Measurements from ENCODE around the gene HNRNPM. TPM values are rescaled to one million over a fixed set of nuclear protein-coding genes. Genes with fewer than 3 reads are reported as not detected.

HNRNPM gene
- total and polyA plus RNA-seq, 3 donors from 2014 or later: 164 to 198 (median 177) TPM

DNA sequence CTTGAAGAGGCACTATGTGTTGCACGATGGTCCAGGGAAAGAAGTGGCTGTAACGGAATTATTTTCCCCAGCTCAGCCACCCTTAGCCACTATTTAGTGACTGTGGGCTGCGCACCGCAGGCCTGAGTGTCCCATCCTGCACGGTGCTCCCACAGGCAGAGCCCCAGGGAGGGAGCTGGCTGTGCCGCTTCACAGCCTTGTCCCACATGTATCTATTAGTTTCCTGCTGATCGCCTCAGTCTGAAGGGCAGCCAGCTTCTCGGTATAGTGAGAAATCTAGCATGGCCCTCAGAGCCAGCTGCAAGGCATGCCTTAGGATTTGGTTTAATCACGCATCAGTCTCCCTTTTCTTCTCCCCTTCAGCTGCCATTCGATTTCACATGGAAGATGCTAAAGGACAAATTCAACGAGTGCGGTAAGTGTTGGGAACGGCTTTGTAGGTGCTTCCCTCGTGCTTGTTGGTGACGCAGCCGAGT is 41.9 kb downstream of the HNRNPM start:
- Histone ChIP-seq H3K4me3 (no peak overlapping the region), H3K27ac (no peak overlapping the region), H3K4me1 (no peaks in the 10 kb centered on the region), H3K27me3 (no peaks in the 10 kb centered on the region), H3K36me3 (ENCODE audit: low read depth, missing control alignments) (no peaks in the 10 kb centered on the region), H3K9me3 (no peaks in the 10 kb centered on the region)
- intact Hi-C loops (cut with DNase I; ENCODE audit: low total_unique reads): no loop called here
- 90 to 91% methylated on average over 15 to 16 of the region's 16 CpGs for WGBS, 2 donors
- no peak for TF ChIP-seq POLR2A (IDR thresholded peaks at IDR 0.05)
- TF ChIP-seq, protein P1, sequence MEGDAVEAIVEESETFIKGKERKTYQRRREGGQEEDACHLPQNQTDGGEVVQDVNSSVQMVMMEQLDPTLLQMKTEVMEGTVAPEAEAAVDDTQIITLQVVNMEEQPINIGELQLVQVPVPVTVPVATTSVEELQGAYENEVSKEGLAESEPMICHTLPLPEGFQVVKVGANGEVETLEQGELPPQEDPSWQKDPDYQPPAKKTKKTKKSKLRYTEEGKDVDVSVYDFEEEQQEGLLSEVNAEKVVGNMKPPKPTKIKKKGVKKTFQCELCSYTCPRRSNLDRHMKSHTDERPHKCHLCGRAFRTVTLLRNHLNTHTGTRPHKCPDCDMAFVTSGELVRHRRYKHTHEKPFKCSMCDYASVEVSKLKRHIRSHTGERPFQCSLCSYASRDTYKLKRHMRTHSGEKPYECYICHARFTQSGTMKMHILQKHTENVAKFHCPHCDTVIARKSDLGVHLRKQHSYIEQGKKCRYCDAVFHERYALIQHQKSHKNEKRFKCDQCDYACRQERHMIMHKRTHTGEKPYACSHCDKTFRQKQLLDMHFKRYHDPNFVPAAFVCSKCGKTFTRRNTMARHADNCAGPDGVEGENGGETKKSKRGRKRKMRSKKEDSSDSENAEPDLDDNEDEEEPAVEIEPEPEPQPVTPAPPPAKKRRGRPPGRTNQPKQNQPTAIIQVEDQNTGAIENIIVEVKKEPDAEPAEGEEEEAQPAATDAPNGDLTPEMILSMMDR (IDR thresholded peaks at IDR 0.05): no peak
- DNase-seq: no peak

DNA sequence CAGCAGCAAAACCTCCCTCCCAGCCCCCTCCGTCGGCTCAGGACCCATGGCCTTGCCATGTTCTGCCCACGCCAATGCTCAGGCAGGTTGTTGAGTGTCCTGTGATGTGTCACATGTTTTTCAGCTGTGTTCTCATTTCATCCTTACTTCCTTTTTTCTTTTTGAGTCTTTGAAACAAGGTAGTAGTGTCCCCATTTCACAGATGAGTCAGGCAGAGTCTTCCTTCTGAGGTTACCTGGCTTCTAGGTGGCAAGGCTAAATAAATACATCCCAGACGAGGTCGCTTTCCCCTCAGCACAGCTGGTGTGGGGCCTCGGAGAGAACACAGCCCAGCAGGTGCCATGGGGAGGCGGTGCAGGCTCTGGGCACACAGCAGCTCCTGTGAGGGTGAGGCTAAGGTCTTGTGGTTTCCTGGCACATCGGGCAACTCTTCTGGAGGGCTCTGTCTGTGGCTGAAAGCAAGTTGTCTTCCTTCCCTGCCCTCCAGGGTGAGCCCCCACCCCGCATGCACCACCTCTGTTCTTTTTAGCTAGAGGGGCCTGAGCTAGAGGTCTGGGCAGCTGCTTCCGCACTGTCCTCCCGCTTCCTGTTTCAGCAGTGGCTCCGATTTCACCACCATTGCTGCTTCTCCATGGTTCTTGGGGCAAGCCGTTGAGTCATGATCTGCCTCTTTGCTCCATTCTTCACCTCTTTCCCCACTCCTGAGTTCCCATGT is 42.5 kb downstream of the HNRNPM start:
- intact Hi-C loops (cut with DNase I; ENCODE audit: low total_unique reads): no loop called here
- TF ChIP-seq, protein P1 (IDR thresholded peaks at IDR 0.05): no peak
- no peak for TF ChIP-seq POLR2A (IDR thresholded peaks at IDR 0.05)
- H3K4me1 ChIP-seq: no peaks in the 10 kb centered on the region
- H3K36me3 ChIP-seq (ENCODE audit: low read depth, missing control alignments): no peaks in the 10 kb centered on the region
- no peaks in the 10 kb centered on the region for H3K27me3 ChIP-seq
- WGBS, 2 donors: 75 to 86% methylated on average over 12 to 13 of the region's 13 CpGs
- H3K27ac ChIP-seq: no peak overlapping the region
- H3K4me3 ChIP-seq: no peak overlapping the region
- DNase-seq: peak; percentile 34
- H3K9me3 ChIP-seq: no peaks in the 10 kb centered on the region

DNA sequence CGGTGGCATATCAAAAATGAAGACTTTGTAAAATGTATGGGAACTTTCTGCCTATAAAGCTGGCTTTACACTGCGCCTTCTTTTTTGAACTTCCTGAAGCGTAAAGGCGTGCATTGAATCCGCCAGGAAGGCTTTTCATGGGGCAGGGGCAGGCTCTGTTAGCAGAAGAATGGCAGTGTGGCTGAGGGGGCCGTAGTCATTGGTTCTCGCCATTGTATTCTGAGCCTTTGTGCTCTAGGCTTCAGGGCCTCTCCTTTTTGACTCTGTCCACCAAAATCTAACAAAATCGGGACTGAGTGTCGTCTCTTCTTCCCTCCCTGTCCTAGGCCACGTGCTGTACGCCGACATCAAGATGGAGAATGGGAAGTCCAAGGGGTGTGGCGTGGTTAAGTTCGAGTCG is 43.6 kb downstream of the HNRNPM start:
- TF ChIP-seq, protein P1 (IDR thresholded peaks at IDR 0.05): no peak
- TF ChIP-seq POLR2A (IDR thresholded peaks at IDR 0.05): no peak
- no peak for DNase-seq
- H3K9me3 ChIP-seq: no peaks in the 10 kb centered on the region
- H3K36me3 ChIP-seq (ENCODE audit: low read depth, missing control alignments): no peaks in the 10 kb centered on the region
- H3K4me1 ChIP-seq: no peaks in the 10 kb centered on the region
- 79% methylated on average over 15 of the region's 15 CpGs for WGBS, 2 donors
- H3K4me3 ChIP-seq: no peak overlapping the region
- H3K27ac ChIP-seq: no peak overlapping the region
- H3K27me3 ChIP-seq: no peaks in the 10 kb centered on the region
- intact Hi-C loops (cut with DNase I; ENCODE audit: low total_unique reads): no loop called here

DNA sequence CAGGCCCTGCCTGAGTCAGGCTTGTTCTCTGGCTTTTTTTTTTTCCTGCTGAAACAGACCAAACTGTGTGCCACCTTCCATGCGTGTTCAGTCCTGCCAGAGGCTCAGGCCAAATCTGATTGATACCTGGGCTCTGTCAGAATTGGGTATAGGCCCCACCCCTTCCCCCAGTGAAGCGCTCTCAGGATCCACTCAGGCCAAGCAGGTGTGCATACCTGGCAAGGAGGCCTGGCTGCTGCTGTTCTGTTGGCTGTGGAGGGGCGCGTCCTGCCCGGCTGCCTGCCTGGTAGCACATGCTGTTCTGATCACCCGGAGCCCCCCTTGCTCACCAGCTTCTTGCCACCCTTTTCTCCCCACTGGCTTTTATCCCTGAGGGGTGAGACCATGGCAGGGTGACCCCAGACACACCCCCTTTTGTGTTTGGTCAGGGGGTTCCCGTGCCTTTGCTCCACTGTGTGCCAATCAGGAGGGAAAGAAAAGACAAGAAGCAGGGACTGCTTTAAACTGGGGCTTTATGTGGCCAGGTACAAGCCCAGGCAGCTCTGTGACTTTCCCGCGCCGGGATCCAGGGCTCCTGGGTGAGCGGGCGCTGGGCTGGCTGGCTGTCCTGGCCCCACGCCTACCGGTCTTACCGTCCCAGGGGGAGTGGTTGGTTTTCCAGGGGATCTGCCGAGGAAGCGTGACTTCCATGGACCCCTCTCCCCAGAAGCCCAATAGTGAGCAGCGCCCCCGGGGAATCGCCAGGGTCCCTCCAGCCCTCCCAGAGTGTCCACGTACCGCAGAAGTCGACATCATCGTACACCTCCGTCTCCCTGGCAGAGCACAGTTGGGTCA is 45.0 kb downstream of the HNRNPM start:
- Histone ChIP-seq H3K4me3 (no peak overlapping the region), H3K9me3 (no peaks in the 10 kb centered on the region), H3K27ac (no peak overlapping the region), H3K4me1 (no peaks in the 10 kb centered on the region), H3K27me3 (no peaks in the 10 kb centered on the region), H3K36me3 (ENCODE audit: low read depth, missing control alignments) (no peaks in the 10 kb centered on the region)
- intact Hi-C loops (cut with DNase I; ENCODE audit: low total_unique reads): no loop called here
- WGBS, 2 donors: 80 to 88% methylated on average over 5 to 23 of the region's 25 CpGs
- TF ChIP-seq, protein P1 (IDR thresholded peaks at IDR 0.05): no peak
- no peak for TF ChIP-seq POLR2A (IDR thresholded peaks at IDR 0.05)
- DNase-seq: no peak

All from testis (tissue), 3 donors.